ENCODE results near the gene NPC1L1.
"Not testable (repeated sequence)": the region's sequence is repeated elsewhere in the genome, so short reads cannot be mapped to it uniquely, and the experiment has no call there.

The NPC1L1 gene

GRCh38 chr7:44564606-44565005, 23.5 kb upstream of the NPC1L1 start (continued):
- TF ChIP-seq ZNF747 (tag by site-specific recombination; IDR thresholded peaks at IDR 0.05) (no peak), ZBTB26 (tag by site-specific recombination; optimal IDR thresholded peaks at IDR 0.05) (no peak), ZNF239 (tag by site-specific recombination; IDR thresholded peaks at IDR 0.05) (no peak), ZNF626 (tag by site-specific recombination; IDR thresholded peaks at IDR 0.05) (no peak), HOXC10 (CRISPR knock-in tag; IDR thresholded peaks at IDR 0.05) (no peak), YY2 (tag by site-specific recombination; IDR thresholded peaks at IDR 0.05) (no peak), MZF1 (tag by site-specific recombination; IDR thresholded peaks at IDR 0.05; ENCODE audit: borderline replicate concordance) (no peak), ZNF629 (tag by site-specific recombination; IDR thresholded peaks at IDR 0.05) (no peak), ZNF157 (tag by site-specific recombination; IDR thresholded peaks at IDR 0.05) (no peak)

GRCh38 chr7:44563171-44563679, 22.1 kb upstream of the NPC1L1 start:
- Histone ChIP-seq H3K4me3 (ENCODE audit: low read depth, low read length) (no peak overlapping the region), H3K4me1 (ENCODE audit: control insufficient read depth, insufficient read depth, low read length) (no peaks in the 10 kb centered on the region; the same call in 1 of the 2 replicates), H3K9me3 (ENCODE audit: control insufficient read depth, insufficient read depth, low read depth, low read length) (no peaks in the 10 kb centered on the region), H3K36me3 (ENCODE audit: control insufficient read depth in 2 of 2, insufficient read depth in 1 of 2, low read length in 2 of 2) (peaks cover 11 to 47% of the 10 kb centered on the region in 2 experiments; a peak in 2 of 3 replicates), H3K27ac (ENCODE audit: extremely low read depth, low read depth, low read length) (no peak overlapping the region)
- CTCF ChIA-PET: no interaction called here
- TF ChIP-seq ZNF398 (tag by site-specific recombination; IDR thresholded peaks at IDR 0.05) (no peak), ZSCAN16 (tag by site-specific recombination; IDR thresholded peaks at IDR 0.05) (no peak), PRDM6 (tag by site-specific recombination; IDR thresholded peaks at IDR 0.05) (no peak), HIC1 (tag by site-specific recombination; IDR thresholded peaks at IDR 0.05) (0 out of 2 replicates have a peak, but pooled peaks have one; percentile 20)
- TF ChIP-seq, protein P1, sequence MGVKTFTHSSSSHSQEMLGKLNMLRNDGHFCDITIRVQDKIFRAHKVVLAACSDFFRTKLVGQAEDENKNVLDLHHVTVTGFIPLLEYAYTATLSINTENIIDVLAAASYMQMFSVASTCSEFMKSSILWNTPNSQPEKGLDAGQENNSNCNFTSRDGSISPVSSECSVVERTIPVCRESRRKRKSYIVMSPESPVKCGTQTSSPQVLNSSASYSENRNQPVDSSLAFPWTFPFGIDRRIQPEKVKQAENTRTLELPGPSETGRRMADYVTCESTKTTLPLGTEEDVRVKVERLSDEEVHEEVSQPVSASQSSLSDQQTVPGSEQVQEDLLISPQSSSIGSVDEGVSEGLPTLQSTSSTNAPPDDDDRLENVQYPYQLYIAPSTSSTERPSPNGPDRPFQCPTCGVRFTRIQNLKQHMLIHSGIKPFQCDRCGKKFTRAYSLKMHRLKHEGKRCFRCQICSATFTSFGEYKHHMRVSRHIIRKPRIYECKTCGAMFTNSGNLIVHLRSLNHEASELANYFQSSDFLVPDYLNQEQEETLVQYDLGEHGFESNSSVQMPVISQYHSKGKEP (tag by site-specific recombination; IDR thresholded peaks at IDR 0.05): no peak
- POLR2A ChIA-PET: interaction anchor here (3.3 kb wide), 1 partner anchor 10 kb away, joined by 19 read pairs; the partner anchor contains the start of gene DDX56

- H3K36me3 ChIP-seq (ENCODE audit: control insufficient read depth in 2 of 2, insufficient read depth in 1 of 2, low read length in 2 of 2): peaks cover 11 to 40% of the 10 kb centered on the region in 2 experiments; a peak in 2 of 3 replicates
- H3K4me1 ChIP-seq (ENCODE audit: control insufficient read depth, insufficient read depth, low read length); H3K4me3 ChIP-seq (ENCODE audit: low read depth, low read length); H3K27ac ChIP-seq (ENCODE audit: extremely low read depth, low read depth, low read length); H3K9me3 ChIP-seq (ENCODE audit: control insufficient read depth, insufficient read depth, low read depth, low read length): not testable (repeated sequence)
- ChIA-PET CTCF (interaction anchor here (1.3 kb wide), 1 partner anchor 322 kb away, joined by 3 read pairs; no protein-coding TSS in a partner anchor), POLR2A (interaction anchor here (3.3 kb wide), 1 partner anchor 10 kb away, joined by 19 read pairs; the partner anchor contains the start of gene DDX56)
- TF ChIP-seq KLF1 (tag by site-specific recombination; IDR thresholded peaks at IDR 0.05) (0 out of 2 replicates have a peak, but pooled peaks have one; percentile 7), ZNF362 (tag by site-specific recombination; IDR thresholded peaks at IDR 0.05) (peak; percentile 62; the same call in 1 of the 2 replicates)
Measured at GRCh38 chr7:44562622-44562962, 21.5 kb upstream of the NPC1L1 start.

All from HEK293 (cell line).